Erythroblast (primary cell): ENCODE data around the gene UBAC2.

Experiments
- GATA1 ChIP-seq: IDR thresholded peaks from 2 replicates; pipeline ENCODE4 v1.6.1; 2011; ENCODE audit warnings: low read depth, mild to moderate bottlenecking, control low read depth, low read length, moderate library complexity
- POLR2A ChIP-seq: IDR thresholded peaks from 2 replicates; pipeline ENCODE4 v1.6.1; 2011; ENCODE audit warnings: mild to moderate bottlenecking, low read length

DNA sequence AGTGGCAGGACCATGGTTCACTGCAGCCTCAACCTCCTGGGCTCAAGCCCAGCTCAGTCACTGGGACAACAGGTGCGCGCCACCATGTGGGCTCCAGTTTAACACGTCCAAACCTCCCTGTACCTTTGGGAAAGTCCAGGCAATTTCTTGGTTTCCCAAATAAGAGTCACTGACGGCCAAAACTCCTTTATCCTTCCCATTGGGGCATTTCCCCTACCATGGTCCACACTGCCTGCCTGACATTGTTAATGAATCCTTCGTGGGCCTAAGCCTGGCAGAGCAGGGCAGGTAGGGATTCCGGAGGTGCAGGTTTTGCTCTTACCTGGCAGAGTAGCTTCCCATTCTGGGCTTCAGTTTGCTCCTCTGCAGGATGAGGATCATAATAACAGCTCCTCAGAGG, 234.5 kb downstream of the UBAC2 start:
- TF ChIP-seq POLR2A: no peak
- TF ChIP-seq GATA1: no peak
